Renal pelvis (tissue), 4 donors: ENCODE measurements around the gene KRT73. TPM values are rescaled to one million over a fixed set of nuclear protein-coding genes. Genes with fewer than 3 reads are reported as not detected.

Experiments
- DNase-seq: peaks from one replicate; pipeline ENCODE4 v3.0.0-alpha.2; 2013
- polyA plus RNA-seq, 3 donors: library from polyadenylated mRNA; unstranded; fragments of 120-200 nt; gene quantifications; one replicate each; pipeline ENCODE4 v1.2.1, GENCODE V29; 2013; ENCODE audit not compliant: insufficient read length in 3 of 3

Gene KRT73
- polyA plus RNA-seq, 3 donors: not detected

GRCh38 chr12:52627395-52628110, 9.2 kb upstream of the KRT73 start:
- no peak for DNase-seq

GRCh38 chr12:52622349-52622748, 4.0 kb upstream of the KRT73 start:
- no peak for DNase-seq

- no peak for DNase-seq
These were observed 507 bp upstream of the KRT73 start for GRCh38 chr12:52618866-52619265.

- no peak for DNase-seq
These were observed 965 bp downstream of the KRT73 start for GRCh38 chr12:52617403-52617785.

GRCh38 chr12:52616680-52617402, 1.5 kb downstream of the KRT73 start:
- DNase-seq: no peak

GRCh38 chr12:52615912-52616311, 2.4 kb downstream of the KRT73 start:
- no peak for DNase-seq

GRCh38 chr12:52615208-52615868, 3.0 kb downstream of the KRT73 start:
- DNase-seq: no peak

GRCh38 chr12:52614381-52615207, 3.8 kb downstream of the KRT73 start:
- no peak for DNase-seq

- DNase-seq: no peak
These were observed 4.9 kb downstream of the KRT73 start for GRCh38 chr12:52613384-52614030.

GRCh38 chr12:52612431-52613383, 5.7 kb downstream of the KRT73 start:
- no peak for DNase-seq

- DNase-seq: no peak
These were observed 7.3 kb downstream of the KRT73 start for GRCh38 chr12:52611080-52611468.

- no peak for DNase-seq
These were observed 9.3 kb downstream of the KRT73 start for GRCh38 chr12:52608826-52609630.

- no peak for DNase-seq
These were observed 10.2 kb downstream of the KRT73 start for GRCh38 chr12:52608161-52608560.

GRCh38 chr12:52607314-52607713, 11.0 kb downstream of the KRT73 start:
- DNase-seq: no peak

GRCh38 chr12:52606581-52607218, 11.7 kb downstream of the KRT73 start:
- DNase-seq: no peak

- no peak for DNase-seq
These were observed 12.3 kb downstream of the KRT73 start for GRCh38 chr12:52606096-52606495.

GRCh38 chr12:52605542-52605941, 12.8 kb downstream of the KRT73 start:
- DNase-seq: no peak

- no peak for DNase-seq
These were observed 13.5 kb downstream of the KRT73 start for GRCh38 chr12:52604859-52605258.

- no peak for DNase-seq
These were observed 15.0 kb downstream of the KRT73 start for GRCh38 chr12:52603314-52603713.
